Measurements from ENCODE around the gene VAMP1.

GRCh38 chr12:6488240-6488639 lies 17.8 kb upstream of the VAMP1 start:
- TF ChIP-seq, protein P1, sequence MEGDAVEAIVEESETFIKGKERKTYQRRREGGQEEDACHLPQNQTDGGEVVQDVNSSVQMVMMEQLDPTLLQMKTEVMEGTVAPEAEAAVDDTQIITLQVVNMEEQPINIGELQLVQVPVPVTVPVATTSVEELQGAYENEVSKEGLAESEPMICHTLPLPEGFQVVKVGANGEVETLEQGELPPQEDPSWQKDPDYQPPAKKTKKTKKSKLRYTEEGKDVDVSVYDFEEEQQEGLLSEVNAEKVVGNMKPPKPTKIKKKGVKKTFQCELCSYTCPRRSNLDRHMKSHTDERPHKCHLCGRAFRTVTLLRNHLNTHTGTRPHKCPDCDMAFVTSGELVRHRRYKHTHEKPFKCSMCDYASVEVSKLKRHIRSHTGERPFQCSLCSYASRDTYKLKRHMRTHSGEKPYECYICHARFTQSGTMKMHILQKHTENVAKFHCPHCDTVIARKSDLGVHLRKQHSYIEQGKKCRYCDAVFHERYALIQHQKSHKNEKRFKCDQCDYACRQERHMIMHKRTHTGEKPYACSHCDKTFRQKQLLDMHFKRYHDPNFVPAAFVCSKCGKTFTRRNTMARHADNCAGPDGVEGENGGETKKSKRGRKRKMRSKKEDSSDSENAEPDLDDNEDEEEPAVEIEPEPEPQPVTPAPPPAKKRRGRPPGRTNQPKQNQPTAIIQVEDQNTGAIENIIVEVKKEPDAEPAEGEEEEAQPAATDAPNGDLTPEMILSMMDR (IDR thresholded peaks at IDR 0.05; ENCODE audit: insufficient read depth, low read length): no peak
- TF ChIP-seq POLR2AphosphoS5 (IDR thresholded peaks at IDR 0.05; ENCODE audit: low read depth) (no peak), GABPA (IDR thresholded peaks at IDR 0.05; ENCODE audit: low read depth) (no peak), REST (IDR thresholded peaks at IDR 0.05; ENCODE audit: insufficient replicate concordance, low read depth) (no peak)

All from HL-60 (cell line).